KBM-7 (cell line): Measurements from ENCODE around the gene GCK.

Experiments
- DNase-seq: peaks from one replicate; pipeline ENCODE4 v3.0.0-alpha.2; 2015
- in situ Hi-C: fragments of 300-500 bp; cut with MboI; formaldehyde crosslinking; loops from 2 replicates; pipeline ENCODE4 v1.14.3; 2020; ENCODE audit warnings: low sequenced_read_pairs, low pct_unique_long_range_greater_than_20kb, mixed read lengths

GCK gene

GRCh38 chr7:44224080-44224973 lies 35.1 kb upstream of the GCK start:
- in situ Hi-C loops, result no loop called here
- no peak for DNase-seq

GRCh38 chr7:44223362-44224079 lies 34.3 kb upstream of the GCK start:
- no peak for DNase-seq
- in situ Hi-C loops, result no loop called here

GRCh38 chr7:44222776-44223261 lies 33.6 kb upstream of the GCK start:
- DNase-seq, result no peak

GRCh38 chr7:44222074-44222473 lies 32.8 kb upstream of the GCK start:
- no peak for DNase-seq
- in situ Hi-C loops, result no loop called here

More at GRCh38 chr7:44222776-44223261, 33.6 kb upstream of the GCK start:
- in situ Hi-C loops, result no loop called here

- no peak for DNase-seq
- in situ Hi-C loops, result no loop called here
These were observed 32.1 kb upstream of the GCK start for GRCh38 chr7:44221231-44221791.

GRCh38 chr7:44220358-44221112 lies 31.3 kb upstream of the GCK start:
- DNase-seq, result no peak

GRCh38 chr7:44220046-44220357 lies 30.8 kb upstream of the GCK start:
- DNase-seq, result no peak

More at GRCh38 chr7:44220358-44221112, 31.3 kb upstream of the GCK start:
- in situ Hi-C loops, result no loop called here

GRCh38 chr7:44219371-44220045 lies 30.3 kb upstream of the GCK start:
- in situ Hi-C loops, result no loop called here
- DNase-seq, result no peak

More at GRCh38 chr7:44220046-44220357, 30.8 kb upstream of the GCK start:
- in situ Hi-C loops, result no loop called here

- DNase-seq, result no peak
- in situ Hi-C loops, result no loop called here
These were observed 29.4 kb upstream of the GCK start for GRCh38 chr7:44218418-44219201.

GRCh38 chr7:44217852-44218402 lies 28.7 kb upstream of the GCK start:
- no peak for DNase-seq
- in situ Hi-C loops, result no loop called here

- in situ Hi-C loops, result no loop called here
- no peak for DNase-seq
These were observed 28.0 kb upstream of the GCK start for GRCh38 chr7:44217223-44217714.

- in situ Hi-C loops, result no loop called here
- DNase-seq, result no peak
These were observed 27.4 kb upstream of the GCK start for GRCh38 chr7:44216521-44217222.

- in situ Hi-C loops, result no loop called here
- no peak for DNase-seq
These were observed 26.8 kb upstream of the GCK start for GRCh38 chr7:44216019-44216418.

GRCh38 chr7:44215531-44215930 lies 26.3 kb upstream of the GCK start:
- DNase-seq, result no peak
- in situ Hi-C loops, result no loop called here

- in situ Hi-C loops, result no loop called here
- DNase-seq, result no peak
These were observed 24.7 kb upstream of the GCK start for GRCh38 chr7:44213877-44214388.

- in situ Hi-C loops, result no loop called here
- no peak for DNase-seq
These were observed 24.1 kb upstream of the GCK start for GRCh38 chr7:44213206-44213876.
